Neural cell (in vitro differentiated cells): ENCODE data around the gene SF1.

Source experiments
- CTCF ChIP-seq: fragments of 450-650 bp; IDR thresholded peaks from 2 replicates; pipeline ENCODE4 v1.5.1; 2014; ENCODE audit warnings: antibody characterized with exemption, mild to moderate bottlenecking, moderate library complexity; ENCODE audit not compliant: poor library complexity, severe bottlenecking
- EZH2 ChIP-seq: fragments of 200-600, 300-800 bp; shearing (Covaris generic), sonication (generic); IDR thresholded peaks from 2 replicates; pipeline ENCODE4 v1.6.1; 2014; ENCODE audit warnings: antibody characterized with exemption, low read length, borderline replicate concordance, mild to moderate bottlenecking; ENCODE audit not compliant: insufficient read depth, poor library complexity, severe bottlenecking
- POLR2AphosphoS5 ChIP-seq: IDR thresholded peaks from 2 replicates; pipeline ENCODE4 v1.6.1; 2012
- TAF1 ChIP-seq: IDR thresholded peaks from 2 replicates; pipeline ENCODE4 v1.6.1; 2012; ENCODE audit warnings: low read depth

- TF ChIP-seq CTCF (no peak), POLR2AphosphoS5 (no peak), TAF1 (no peak), EZH2 (no peak)
Observed at GRCh38 chr11:64751580-64751979, 26.8 kb downstream of the SF1 start.
